Neutrophil (primary cell): ENCODE data around the gene POLRMT.
A peak's percentile ranks its signal among the peaks of the same experiment; 100 is the strongest.

Source experiments
- H3K27ac ChIP-seq: fragments of 200-600 bp; sonication (generic); 2 replicates; pipeline ENCODE4 v1.5.1; 2016; ENCODE audit warnings: mild to moderate bottlenecking, moderate library complexity
- H3K27me3 ChIP-seq: fragments of 200-600 bp; sonication (generic); 2 replicates; pipeline ENCODE4 v1.6.0; 2016; ENCODE audit warnings: mild to moderate bottlenecking
- H3K36me3 ChIP-seq: fragments of 200-600 bp; sonication (generic); 2 replicates; pipeline ENCODE4 v1.5.1; 2017
- H3K4me1 ChIP-seq, 2 experiments: fragments of 200-600 bp in 1 of 2; sonication (generic) in 1 of 2; 1 replicate in 1 of 2; 2 replicates in 1 of 2; pipeline versions ENCODE4 v1.5.1 to v1.6.1; 2013 to 2016; ENCODE audit warnings: low read depth in 1 of 2, low read length in 1 of 2, mild to moderate bottlenecking in 1 of 2, moderate library complexity in 1 of 2; ENCODE audit not compliant: control insufficient read depth in 1 of 2, insufficient read depth in 1 of 2
- H3K4me3 ChIP-seq, 2 experiments: fragments of 200-600 bp in 1 of 2; sonication (generic) in 1 of 2; 1 replicate in 1 of 2; 2 replicates in 1 of 2; pipeline ENCODE4 v1.5.1; 2013 to 2016; ENCODE audit warnings: low read depth in 1 of 2, low read length in 1 of 2, mild to moderate bottlenecking in 1 of 2, moderate library complexity in 1 of 2
- H3K9me3 ChIP-seq: fragments of 200-600 bp; sonication (generic); 2 replicates; pipeline ENCODE4 v1.5.1; 2016
- TF ChIP-seq, protein P1 (sequence below): fragments of 200-600 bp; sonication (generic); IDR thresholded peaks from 2 replicates; pipeline ENCODE4 v1.5.1; 2016; ENCODE audit warnings: antibody characterized with exemption

The POLRMT gene

GRCh38 chr19:679418-680286, 46.3 kb upstream of the POLRMT start:
- H3K9me3 ChIP-seq, result no peaks in the 10 kb centered on the region
- H3K36me3 ChIP-seq, result no peaks in the 10 kb centered on the region
- H3K27ac ChIP-seq, result peak overlapping the region; percentile 88
- peaks cover 6% of the 10 kb centered on the region for H3K27me3 ChIP-seq
- H3K4me3 ChIP-seq, result peak overlapping the region; percentile 68 to 69
- TF ChIP-seq, protein P1, sequence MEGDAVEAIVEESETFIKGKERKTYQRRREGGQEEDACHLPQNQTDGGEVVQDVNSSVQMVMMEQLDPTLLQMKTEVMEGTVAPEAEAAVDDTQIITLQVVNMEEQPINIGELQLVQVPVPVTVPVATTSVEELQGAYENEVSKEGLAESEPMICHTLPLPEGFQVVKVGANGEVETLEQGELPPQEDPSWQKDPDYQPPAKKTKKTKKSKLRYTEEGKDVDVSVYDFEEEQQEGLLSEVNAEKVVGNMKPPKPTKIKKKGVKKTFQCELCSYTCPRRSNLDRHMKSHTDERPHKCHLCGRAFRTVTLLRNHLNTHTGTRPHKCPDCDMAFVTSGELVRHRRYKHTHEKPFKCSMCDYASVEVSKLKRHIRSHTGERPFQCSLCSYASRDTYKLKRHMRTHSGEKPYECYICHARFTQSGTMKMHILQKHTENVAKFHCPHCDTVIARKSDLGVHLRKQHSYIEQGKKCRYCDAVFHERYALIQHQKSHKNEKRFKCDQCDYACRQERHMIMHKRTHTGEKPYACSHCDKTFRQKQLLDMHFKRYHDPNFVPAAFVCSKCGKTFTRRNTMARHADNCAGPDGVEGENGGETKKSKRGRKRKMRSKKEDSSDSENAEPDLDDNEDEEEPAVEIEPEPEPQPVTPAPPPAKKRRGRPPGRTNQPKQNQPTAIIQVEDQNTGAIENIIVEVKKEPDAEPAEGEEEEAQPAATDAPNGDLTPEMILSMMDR, result no peak
- peaks cover 49 to 64% of the 10 kb centered on the region in 2 experiments for H3K4me1 ChIP-seq

DNA sequence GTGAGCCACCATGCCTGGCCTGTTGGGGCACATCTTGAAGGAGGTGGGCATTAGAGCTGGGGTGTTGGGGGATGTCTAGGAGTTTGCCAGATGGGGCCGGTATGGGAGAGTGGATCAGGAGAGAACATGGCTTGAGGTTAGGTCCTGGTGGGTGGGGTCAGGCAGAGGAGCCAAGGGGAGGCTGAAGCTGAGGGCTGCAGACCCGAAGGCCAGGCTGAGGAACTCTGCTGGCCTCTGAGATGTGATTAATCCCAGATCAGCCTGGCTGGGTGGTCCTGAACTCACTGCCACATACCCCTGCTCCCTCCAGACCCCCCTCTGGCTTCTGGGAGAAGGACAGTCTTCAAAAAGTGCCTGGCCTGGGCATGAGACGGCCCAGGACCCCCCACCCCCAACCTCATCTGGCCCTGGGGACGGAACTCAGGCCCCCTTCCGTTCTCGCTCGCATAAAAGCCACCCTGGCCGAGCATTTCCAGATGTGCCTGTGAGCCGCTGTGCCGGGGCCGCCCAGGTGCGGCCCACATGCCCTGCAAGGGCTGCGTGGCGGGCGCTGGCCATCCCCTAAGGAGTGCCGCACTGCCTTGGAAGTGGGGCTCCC, 45.6 kb upstream of the POLRMT start:
- Histone ChIP-seq H3K9me3 (no peaks in the 10 kb centered on the region), H3K27me3 (peaks cover 6% of the 10 kb centered on the region), H3K4me3 (peak overlapping the region; percentile 68 to 69), H3K36me3 (no peaks in the 10 kb centered on the region), H3K4me1 (peaks cover 49 to 68% of the 10 kb centered on the region in 2 experiments), H3K27ac (peak overlapping the region; percentile 88)
- TF ChIP-seq, protein P1, result no peak

- Histone ChIP-seq H3K4me1 (peaks cover 52 to 69% of the 10 kb centered on the region in 2 experiments), H3K27ac (peak overlapping the region; percentile 23), H3K36me3 (no peaks in the 10 kb centered on the region), H3K4me3 (peak overlapping the region in 1 of 2 experiments; percentile 49), H3K9me3 (no peaks in the 10 kb centered on the region), H3K27me3 (peaks cover 6% of the 10 kb centered on the region)
- TF ChIP-seq, protein P1, result no peak
These were observed 44.5 kb upstream of the POLRMT start for GRCh38 chr19:677601-678436.

DNA sequence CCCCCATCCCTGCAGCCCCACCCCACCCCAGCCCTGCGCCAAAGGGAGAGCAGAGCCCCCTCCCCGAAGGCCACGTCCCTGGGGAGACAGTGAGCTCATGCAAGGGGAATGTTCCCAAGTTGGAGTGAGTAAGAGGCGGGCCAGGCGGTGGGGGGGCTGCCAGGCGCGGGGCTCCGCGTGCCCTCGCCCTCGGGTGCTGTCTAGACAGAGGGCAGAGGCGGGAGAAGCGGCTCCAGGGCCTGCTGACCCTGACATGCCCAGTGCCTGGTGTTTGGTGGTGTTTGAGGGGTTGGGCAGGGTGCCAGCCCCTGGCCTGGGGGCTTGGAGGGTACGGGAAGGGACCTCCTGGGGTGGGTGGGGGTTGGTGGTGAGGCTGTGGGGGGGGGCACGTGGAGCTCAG, 43.9 kb upstream of the POLRMT start:
- Histone ChIP-seq H3K27me3 (peaks cover 6% of the 10 kb centered on the region), H3K4me3 (peak overlapping the region in 1 of 2 experiments; percentile 49), H3K36me3 (no peaks in the 10 kb centered on the region), H3K27ac (peak overlapping the region; percentile 23), H3K9me3 (no peaks in the 10 kb centered on the region), H3K4me1 (peaks cover 58 to 74% of the 10 kb centered on the region in 2 experiments)
- TF ChIP-seq, protein P1, result no peak

GRCh38 chr19:676339-677105, 43.2 kb upstream of the POLRMT start, which contains the start of gene FSTL3:
FSTL3 (plus strand) TSS chr19:676392; CDS start chr19:676424, 32 bp downstream.
- H3K36me3 ChIP-seq, result no peaks in the 10 kb centered on the region
- H3K4me3 ChIP-seq, result peak within 1 kb of the TSS; percentile 43 to 49
- H3K9me3 ChIP-seq, result no peaks in the 10 kb centered on the region
- peak within 1 kb of the TSS; percentile 3 for H3K27ac ChIP-seq
- peaks cover 6% of the 10 kb centered on the region for H3K27me3 ChIP-seq
- peaks cover 63 to 76% of the 10 kb centered on the region in 2 experiments for H3K4me1 ChIP-seq
- TF ChIP-seq, protein P1, result no peak
